ENCODE results near the gene GSTO2.

GRCh38 chr10:104345515-104345914 is 76.5 kb downstream of the GSTO2 start:
- TF ChIP-seq, protein P1, sequence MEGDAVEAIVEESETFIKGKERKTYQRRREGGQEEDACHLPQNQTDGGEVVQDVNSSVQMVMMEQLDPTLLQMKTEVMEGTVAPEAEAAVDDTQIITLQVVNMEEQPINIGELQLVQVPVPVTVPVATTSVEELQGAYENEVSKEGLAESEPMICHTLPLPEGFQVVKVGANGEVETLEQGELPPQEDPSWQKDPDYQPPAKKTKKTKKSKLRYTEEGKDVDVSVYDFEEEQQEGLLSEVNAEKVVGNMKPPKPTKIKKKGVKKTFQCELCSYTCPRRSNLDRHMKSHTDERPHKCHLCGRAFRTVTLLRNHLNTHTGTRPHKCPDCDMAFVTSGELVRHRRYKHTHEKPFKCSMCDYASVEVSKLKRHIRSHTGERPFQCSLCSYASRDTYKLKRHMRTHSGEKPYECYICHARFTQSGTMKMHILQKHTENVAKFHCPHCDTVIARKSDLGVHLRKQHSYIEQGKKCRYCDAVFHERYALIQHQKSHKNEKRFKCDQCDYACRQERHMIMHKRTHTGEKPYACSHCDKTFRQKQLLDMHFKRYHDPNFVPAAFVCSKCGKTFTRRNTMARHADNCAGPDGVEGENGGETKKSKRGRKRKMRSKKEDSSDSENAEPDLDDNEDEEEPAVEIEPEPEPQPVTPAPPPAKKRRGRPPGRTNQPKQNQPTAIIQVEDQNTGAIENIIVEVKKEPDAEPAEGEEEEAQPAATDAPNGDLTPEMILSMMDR (IDR thresholded peaks at IDR 0.05; ENCODE audit: insufficient read depth, low read depth, low read length), result no peak
- no peak for TF ChIP-seq EZH2 (IDR thresholded peaks at IDR 0.05; ENCODE audit: insufficient read depth, low read length)
